Ramos (cell line): ENCODE results near the gene KERA.

Experiments
- in situ Hi-C: fragments of 300-500 bp; cut with MboI; formaldehyde crosslinking; loops from one replicate; pipeline ENCODE4 v1.14.3; 2022; ENCODE audit warnings: low sequenced_read_pairs; ENCODE audit not compliant: unreplicated experiment

Gene KERA

GRCh38 chr12:91074154-91074709 is 16.4 kb upstream of the KERA start:
- in situ Hi-C loops = no loop called here

- in situ Hi-C loops = no loop called here
Observed at GRCh38 chr12:91073426-91073825, 15.6 kb upstream of the KERA start.

- in situ Hi-C loops = no loop called here
Observed at GRCh38 chr12:91072931-91073330, 15.1 kb upstream of the KERA start.

- in situ Hi-C loops = no loop called here
Observed at GRCh38 chr12:91070936-91071335, 13.1 kb upstream of the KERA start.

GRCh38 chr12:91065396-91065795 is 7.6 kb upstream of the KERA start:
- in situ Hi-C loops = no loop called here

GRCh38 chr12:91064640-91065039 is 6.8 kb upstream of the KERA start:
- in situ Hi-C loops = no loop called here

- in situ Hi-C loops = no loop called here
Observed at GRCh38 chr12:91061091-91061490, 3.3 kb upstream of the KERA start.

- in situ Hi-C loops = no loop called here
Observed at GRCh38 chr12:91059211-91059610, 1.4 kb upstream of the KERA start.

- in situ Hi-C loops = no loop called here
Observed at GRCh38 chr12:91058786-91059185, 962 bp upstream of the KERA start.

- in situ Hi-C loops = no loop called here
Observed at GRCh38 chr12:91056488-91056887, 1.3 kb downstream of the KERA start.

- in situ Hi-C loops = no loop called here
Observed at GRCh38 chr12:91055976-91056375, 1.8 kb downstream of the KERA start.

- in situ Hi-C loops = no loop called here
Observed at GRCh38 chr12:91053951-91054715, 3.7 kb downstream of the KERA start.

GRCh38 chr12:91052026-91052425 is 5.8 kb downstream of the KERA start:
- in situ Hi-C loops = no loop called here

GRCh38 chr12:91044586-91044985 is 13.2 kb downstream of the KERA start:
- in situ Hi-C loops = no loop called here

GRCh38 chr12:91043408-91043807 is 14.4 kb downstream of the KERA start:
- in situ Hi-C loops = no loop called here

GRCh38 chr12:91040096-91040755 is 17.6 kb downstream of the KERA start:
- in situ Hi-C loops = no loop called here

GRCh38 chr12:91037276-91037675 is 20.5 kb downstream of the KERA start:
- in situ Hi-C loops = no loop called here

GRCh38 chr12:91033251-91033650 is 24.6 kb downstream of the KERA start:
- in situ Hi-C loops = no loop called here

- in situ Hi-C loops = no loop called here
Observed at GRCh38 chr12:91023326-91024004, 34.4 kb downstream of the KERA start.

- in situ Hi-C loops = no loop called here
Observed at GRCh38 chr12:91021076-91021475, 36.7 kb downstream of the KERA start.

GRCh38 chr12:91019455-91019854 is 38.4 kb downstream of the KERA start:
- in situ Hi-C loops = no loop called here
